Measurements from ENCODE around the gene SKP2.
A peak's percentile ranks its signal among the peaks of the same experiment; 100 is the strongest.

Gene SKP2

DNA sequence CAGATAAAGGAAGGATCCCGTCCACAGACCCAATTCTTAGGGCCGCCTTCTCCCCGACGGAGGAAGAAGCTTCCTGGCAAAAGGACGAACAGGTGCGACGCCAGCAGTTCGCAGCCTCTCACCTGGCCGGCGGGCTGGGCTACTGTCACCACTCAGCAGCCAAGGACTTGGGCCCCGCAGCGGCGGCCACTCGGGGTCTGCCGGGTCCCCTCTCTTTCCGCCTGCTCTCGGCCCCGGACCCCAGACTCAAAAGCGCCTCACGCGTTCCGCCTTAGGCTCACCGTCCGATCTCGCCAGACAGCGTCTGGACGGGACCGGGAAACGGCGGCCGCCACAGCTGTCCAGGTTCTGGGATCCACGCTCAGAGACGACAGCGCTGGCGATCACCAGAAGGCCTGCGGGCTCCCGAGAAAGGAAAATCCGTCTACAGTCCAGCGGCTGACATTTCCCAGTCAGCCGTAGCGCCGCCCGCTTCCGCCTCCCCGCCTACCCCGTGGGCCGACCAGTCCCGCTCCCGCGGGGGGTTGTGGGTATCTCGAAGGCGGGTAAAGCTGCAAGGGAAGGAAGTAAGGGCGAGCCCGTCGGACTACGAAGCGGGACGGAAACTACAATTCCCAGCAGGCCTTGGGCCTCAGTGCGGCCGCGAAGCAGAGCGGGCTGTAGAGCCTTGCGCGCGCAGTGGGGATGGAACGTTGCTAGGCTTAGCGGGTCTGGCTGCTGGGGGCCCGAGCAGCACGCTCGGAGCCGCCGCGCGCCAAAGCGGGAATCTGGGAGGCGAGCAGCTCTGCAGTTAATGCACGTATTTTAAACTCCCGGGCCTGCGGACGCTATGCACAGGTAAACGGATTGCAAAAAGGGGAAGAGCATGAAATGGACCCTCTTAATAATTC, at the start of gene SKP2, which contains the start of gene LMBRD2:
SKP2 (plus strand) TSS at position 678 of the 890 bp plus-strand sequence; CDS start at position 830, 152 bp downstream.
LMBRD2 (minus strand) TSS at position 454 of the 890 bp plus-strand sequence. CDS start 8,538 bp downstream, outside the sequence.
- peak within 1 kb of the TSS; percentile 93 for H3K4me3 ChIP-seq (ENCODE audit: low read depth, low read length)
- H3K27ac ChIP-seq: peak within 1 kb of the TSS; percentile 2
- DNase-seq: peak; percentile 97
- TF ChIP-seq, protein P1, sequence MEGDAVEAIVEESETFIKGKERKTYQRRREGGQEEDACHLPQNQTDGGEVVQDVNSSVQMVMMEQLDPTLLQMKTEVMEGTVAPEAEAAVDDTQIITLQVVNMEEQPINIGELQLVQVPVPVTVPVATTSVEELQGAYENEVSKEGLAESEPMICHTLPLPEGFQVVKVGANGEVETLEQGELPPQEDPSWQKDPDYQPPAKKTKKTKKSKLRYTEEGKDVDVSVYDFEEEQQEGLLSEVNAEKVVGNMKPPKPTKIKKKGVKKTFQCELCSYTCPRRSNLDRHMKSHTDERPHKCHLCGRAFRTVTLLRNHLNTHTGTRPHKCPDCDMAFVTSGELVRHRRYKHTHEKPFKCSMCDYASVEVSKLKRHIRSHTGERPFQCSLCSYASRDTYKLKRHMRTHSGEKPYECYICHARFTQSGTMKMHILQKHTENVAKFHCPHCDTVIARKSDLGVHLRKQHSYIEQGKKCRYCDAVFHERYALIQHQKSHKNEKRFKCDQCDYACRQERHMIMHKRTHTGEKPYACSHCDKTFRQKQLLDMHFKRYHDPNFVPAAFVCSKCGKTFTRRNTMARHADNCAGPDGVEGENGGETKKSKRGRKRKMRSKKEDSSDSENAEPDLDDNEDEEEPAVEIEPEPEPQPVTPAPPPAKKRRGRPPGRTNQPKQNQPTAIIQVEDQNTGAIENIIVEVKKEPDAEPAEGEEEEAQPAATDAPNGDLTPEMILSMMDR (IDR thresholded peaks at IDR 0.05; ENCODE audit: low read depth, low read length, missing control alignments): no peak
- no peaks in the 10 kb centered on the region for H3K27me3 ChIP-seq (replicated peaks)
- H3K36me3 ChIP-seq (replicated peaks): no peaks in the 10 kb centered on the region
- in situ Hi-C loops (cut with HindIII; ENCODE audit: low pct_ligation_motif_present, low sequenced_read_pairs): no loop called here

DNA sequence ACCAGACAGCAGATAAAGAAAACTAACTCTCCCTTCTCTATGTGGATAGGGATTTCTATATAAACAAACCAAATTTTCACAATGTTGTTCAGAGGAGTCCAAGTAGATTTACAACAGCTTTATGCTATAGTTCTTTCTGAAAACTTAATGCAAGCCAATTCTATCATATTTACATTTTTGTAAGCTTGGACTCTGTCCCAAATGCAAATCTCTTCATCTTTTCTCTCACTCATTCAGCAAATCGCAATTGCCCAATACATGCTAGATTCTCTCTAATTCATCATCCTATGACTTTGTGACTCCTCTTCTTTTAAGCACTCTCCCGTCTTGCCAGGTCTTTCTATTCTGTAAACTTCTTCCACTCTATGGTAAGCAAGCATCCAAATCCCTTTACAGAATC, 46.1 kb upstream of the SKP2 start:
- no peak for DNase-seq
- Histone ChIP-seq H3K36me3 (replicated peaks) (no peaks in the 10 kb centered on the region), H3K4me3 (ENCODE audit: low read depth, low read length) (no peak overlapping the region), H3K27ac (no peak overlapping the region), H3K27me3 (replicated peaks) (no peaks in the 10 kb centered on the region)
- in situ Hi-C loops (cut with HindIII; ENCODE audit: low pct_ligation_motif_present, low sequenced_read_pairs): no loop called here
- TF ChIP-seq, protein P1 (IDR thresholded peaks at IDR 0.05; ENCODE audit: low read depth, low read length, missing control alignments): no peak

DNA sequence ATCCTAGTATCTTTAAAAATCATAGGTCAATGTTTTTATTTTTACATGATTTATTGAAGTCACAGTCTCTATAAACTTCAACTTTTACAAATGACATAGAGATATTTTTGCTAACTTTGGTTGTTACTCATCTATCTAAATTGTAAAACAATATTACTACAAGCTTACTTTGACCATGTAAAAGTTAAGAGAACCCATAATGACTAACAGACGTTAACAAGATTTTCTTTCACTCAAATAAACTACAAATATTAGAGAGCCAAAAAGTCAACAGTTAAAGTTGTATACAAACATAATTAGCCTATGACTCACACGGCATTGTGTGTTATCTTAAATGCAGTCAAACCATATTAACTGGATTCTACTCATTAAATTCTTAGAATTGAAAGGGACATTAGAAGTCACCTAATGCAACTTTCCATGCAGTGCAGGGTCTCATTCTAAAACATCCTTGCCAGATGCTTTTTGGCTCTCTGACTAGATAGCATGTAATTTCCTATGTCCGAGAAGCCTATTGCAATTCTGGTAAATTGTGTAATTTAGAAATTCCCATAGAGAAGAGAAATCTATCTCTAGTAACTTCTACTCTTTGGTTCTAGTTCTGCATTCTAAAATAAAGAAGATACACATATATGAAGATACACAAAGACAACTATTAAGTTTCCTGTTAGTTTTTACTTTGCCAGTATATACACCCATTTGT, 43.0 kb upstream of the SKP2 start:
- DNase-seq: no peak
- H3K4me3 ChIP-seq (ENCODE audit: low read depth, low read length): no peak overlapping the region
- TF ChIP-seq, protein P1 (IDR thresholded peaks at IDR 0.05; ENCODE audit: low read depth, low read length, missing control alignments): no peak
- no peaks in the 10 kb centered on the region for H3K36me3 ChIP-seq (replicated peaks)
- no peak overlapping the region for H3K27ac ChIP-seq
- in situ Hi-C loops (cut with HindIII; ENCODE audit: low pct_ligation_motif_present, low sequenced_read_pairs): no loop called here
- H3K27me3 ChIP-seq (replicated peaks): no peaks in the 10 kb centered on the region

DNA sequence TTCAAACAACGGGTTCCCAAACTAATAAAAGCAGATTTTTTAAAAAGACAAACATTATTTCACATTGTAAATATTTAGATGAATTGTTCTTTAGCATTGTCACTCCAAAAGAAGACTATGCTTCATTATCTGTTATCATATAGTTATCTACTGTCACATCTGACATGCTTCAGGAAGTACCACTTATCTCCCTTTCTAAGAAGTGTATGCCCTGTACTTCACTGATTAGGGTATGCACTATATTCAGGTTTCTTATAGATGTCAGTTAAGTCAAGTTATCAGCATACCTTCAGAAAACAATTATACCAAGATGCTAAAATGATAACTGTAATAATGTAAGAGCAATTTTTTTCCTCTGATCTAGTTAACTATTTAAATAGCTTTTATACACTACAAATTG, 40.7 kb upstream of the SKP2 start:
- TF ChIP-seq, protein P1 (IDR thresholded peaks at IDR 0.05; ENCODE audit: low read depth, low read length, missing control alignments): no peak
- Histone ChIP-seq H3K36me3 (replicated peaks) (no peaks in the 10 kb centered on the region), H3K27me3 (replicated peaks) (no peaks in the 10 kb centered on the region), H3K27ac (no peak overlapping the region), H3K4me3 (ENCODE audit: low read depth, low read length) (no peak overlapping the region)
- in situ Hi-C loops (cut with HindIII; ENCODE audit: low pct_ligation_motif_present, low sequenced_read_pairs): no loop called here
- DNase-seq: no peak

DNA sequence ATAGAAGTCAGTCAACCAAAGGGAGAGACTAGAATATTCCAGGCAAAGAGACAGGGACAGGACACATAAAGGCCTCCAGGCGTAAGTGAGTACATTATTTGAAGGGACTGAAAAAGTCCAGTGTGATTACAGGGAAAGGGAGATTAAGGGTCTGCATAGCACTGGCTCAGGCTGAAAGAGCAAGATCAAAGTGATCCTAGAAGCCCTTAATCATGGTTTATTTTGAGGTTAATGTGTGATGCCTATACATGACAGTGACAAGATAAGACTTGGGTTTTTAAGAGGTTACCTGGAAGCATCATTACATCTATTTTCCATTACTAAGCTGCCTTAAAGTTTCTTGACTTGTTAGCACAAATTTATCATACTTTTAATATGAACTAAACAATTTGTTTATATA, 26.0 kb upstream of the SKP2 start:
- Histone ChIP-seq H3K36me3 (replicated peaks) (no peaks in the 10 kb centered on the region), H3K27me3 (replicated peaks) (no peaks in the 10 kb centered on the region), H3K27ac (no peak overlapping the region), H3K4me3 (ENCODE audit: low read depth, low read length) (no peak overlapping the region)
- in situ Hi-C loops (cut with HindIII; ENCODE audit: low pct_ligation_motif_present, low sequenced_read_pairs): no loop called here
- TF ChIP-seq, protein P1 (IDR thresholded peaks at IDR 0.05; ENCODE audit: low read depth, low read length, missing control alignments): no peak
- no peak for DNase-seq
